Aorta (tissue), 5 donors: ENCODE data around the gene CADM3. TPM values are rescaled to one million over a fixed set of nuclear protein-coding genes. Genes with fewer than 3 reads are reported as not detected.
A peak's percentile ranks its signal among the peaks of the same experiment; 100 is the strongest.

Experiments used
- ATAC-seq: fragments of 200-7000 bp; cut with Tn5 transposase; one replicate; pipeline ENCODE4 v1.9.1; 2022; ENCODE audit warnings: moderate library complexity; ENCODE audit not compliant: low FRiP score
- DNase-seq, 2 donors: peaks; one replicate each; pipeline ENCODE4 v3.0.0-alpha.2; 2020
- H3K27ac ChIP-seq, 2 donors: one replicate each; pipeline ENCODE4 v1.5.1; 2013; ENCODE audit warnings: low read length in 2 of 2, mild to moderate bottlenecking in 2 of 2, moderate library complexity in 2 of 2, control low read depth in 1 of 2, inconsistent platforms in 1 of 2, low read depth in 1 of 2
- H3K27me3 ChIP-seq, 2 donors: one replicate each; pipeline ENCODE4 v1.6.1; 2013; ENCODE audit warnings: control low read depth in 1 of 2, low read length in 1 of 2, mild to moderate bottlenecking in 1 of 2, moderate library complexity in 1 of 2; ENCODE audit not compliant: insufficient read depth in 2 of 2, control insufficient read depth in 1 of 2
- H3K36me3 ChIP-seq, 2 donors: one replicate each; pipeline ENCODE4 v1.6.1; 2013; ENCODE audit warnings: control low read depth in 1 of 2, low read length in 1 of 2, mild to moderate bottlenecking in 1 of 2; ENCODE audit not compliant: insufficient read depth in 2 of 2, control insufficient read depth in 1 of 2
- H3K4me1 ChIP-seq, 2 donors: one replicate each; pipeline ENCODE4 v1.6.1; 2013; ENCODE audit warnings: low read length in 2 of 2, control low read depth in 1 of 2, mild to moderate bottlenecking in 1 of 2, moderate library complexity in 1 of 2; ENCODE audit not compliant: insufficient read depth in 2 of 2, control insufficient read depth in 1 of 2
- H3K4me3 ChIP-seq, 2 donors: one replicate each; pipeline ENCODE4 v1.5.1; 2013; ENCODE audit warnings: low read length in 2 of 2, control low read depth in 1 of 2, mild to moderate bottlenecking in 1 of 2
- H3K9me3 ChIP-seq: one replicate; pipeline ENCODE4 v1.6.1; 2013; ENCODE audit warnings: mild to moderate bottlenecking, low read length; ENCODE audit not compliant: control insufficient read depth
- WGBS, 2 donors: extraction: QIAGEN DNeasy Blood & Tissue Kit; methylation state at CpG; one replicate each; pipeline ENCODE4 v1.1.7; 2013; 5-methylcytosine and 5-hydroxymethylcytosine counted together
- intact Hi-C, 2 donors: fragments of 100-400 bp; cut with DNase I; formaldehyde crosslinking; loops; one replicate each; pipeline versions ENCODE4 v1.14.2 to v1.15.0; 2022
- polyA plus RNA-seq, 2 donors: library from polyadenylated mRNA; stranded (reverse); fragments of 200-250 nt; gene quantifications; one replicate each; pipeline ENCODE4 v1.2.3, GENCODE V29; 2013
- total RNA-seq, 2 donors: library from RNA; stranded (reverse); fragmentation: NEBNext Ultra II Directional; extraction: Animal tissue kit (Norgen Biotek cat#: 25700); gene quantifications; one replicate each; pipeline ENCODE4 v1.2.1, GENCODE V29; 2021
- donor health status: healthy with polysubstance abuse.
- donor health status: Bipolar disorder and iron deficiency.
- donor health status: DM: no; HTN: no; CAD: no.
- donor health status: DM: no; HTN: no; CAD: no.
- donor health status: DM: yes; HTN: yes; CAD: no.

Gene CADM3
- total and polyA plus RNA-seq, 4 donors: 0.75 to 41.2 (median 10.9) TPM; not detected in 1

DNA sequence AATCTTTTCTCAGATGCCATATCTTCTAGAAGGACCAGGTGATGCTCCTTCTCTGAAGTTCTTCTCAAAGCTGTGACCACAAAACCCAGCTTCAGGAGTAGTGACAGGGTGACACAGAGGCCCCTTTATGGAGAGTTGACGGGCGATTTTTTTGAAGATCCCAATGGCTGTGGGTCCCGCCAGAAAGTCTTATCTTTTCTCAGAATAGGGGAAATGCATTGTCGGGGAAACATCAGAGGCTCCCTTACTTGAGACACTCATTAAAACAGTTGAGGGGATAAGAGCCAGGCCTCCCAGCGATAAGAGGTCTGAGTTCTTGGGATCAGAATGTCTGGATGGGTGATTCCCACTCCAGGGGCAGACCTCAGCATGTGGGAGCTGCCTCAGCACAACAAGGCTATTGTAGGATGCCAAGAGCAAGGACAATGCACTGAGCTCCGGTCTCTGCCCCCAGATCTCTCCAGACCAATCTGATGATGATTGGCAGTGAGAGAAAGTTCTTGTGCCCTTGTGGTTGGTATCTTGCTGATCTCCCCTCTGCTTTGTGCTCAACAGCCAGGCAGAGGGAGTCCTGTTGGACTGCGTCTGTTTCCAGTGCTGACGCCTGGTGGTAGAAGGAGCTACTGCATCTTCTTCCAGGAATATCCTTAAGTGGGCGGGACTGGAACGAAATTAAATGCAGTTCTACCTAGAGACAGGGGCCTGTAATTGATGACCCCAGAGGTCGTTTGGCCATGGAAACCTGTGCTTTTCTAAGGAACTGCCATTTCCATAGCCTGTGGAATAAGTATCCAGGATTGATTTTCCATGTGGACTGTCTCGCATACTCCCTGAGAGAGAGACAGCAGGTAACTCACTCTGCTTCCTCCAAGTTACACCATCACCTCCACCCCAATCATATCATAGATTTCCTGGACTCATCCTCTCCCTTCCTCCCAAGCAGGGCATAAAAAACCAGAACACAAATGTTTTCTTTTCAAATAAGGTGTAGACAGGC lies 26.4 kb downstream of the CADM3 start:
- H3K4me3 ChIP-seq: no peak overlapping the region
- H3K4me1 ChIP-seq: no peaks in the 10 kb centered on the region
- no peaks in the 10 kb centered on the region for H3K36me3 ChIP-seq
- DNase-seq (peak in 1 of 2 donors; percentile 75), ATAC-seq (peak; percentile 73)
- H3K9me3 ChIP-seq: no peaks in the 10 kb centered on the region
- no peaks in the 10 kb centered on the region for H3K27me3 ChIP-seq
- 41 to 47% methylated on average over 12 of the region's 12 CpGs for WGBS, 2 donors
- no peak overlapping the region for H3K27ac ChIP-seq
- intact Hi-C loops: loop anchor here (2.0 to 5.0 kb wide), 2 partner anchors 36 to 37 kb away; no protein-coding TSS in a partner anchor

DNA sequence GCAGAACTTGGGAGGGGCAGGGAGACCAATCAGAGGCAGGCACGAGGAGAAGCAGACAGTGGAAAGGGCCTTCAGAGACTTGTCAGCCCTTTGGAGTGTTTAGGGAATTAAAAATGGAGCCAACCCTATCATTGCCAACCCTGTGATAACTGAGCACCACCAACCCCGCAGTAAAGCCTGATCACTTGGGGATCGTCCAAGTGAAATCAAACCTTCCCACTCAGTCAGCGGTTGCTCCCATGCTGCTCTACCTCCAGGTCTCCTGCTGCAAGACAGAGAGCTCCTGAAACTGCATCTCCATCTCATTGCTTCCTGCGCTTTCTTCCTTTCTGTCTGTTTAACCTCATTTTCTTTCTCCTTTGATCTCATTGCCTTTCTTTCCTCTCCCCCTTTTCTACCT lies 28.5 kb downstream of the CADM3 start:
- ATAC-seq (no peak), DNase-seq (no peak)
- H3K27me3 ChIP-seq: no peaks in the 10 kb centered on the region
- intact Hi-C loops: loop anchor here (2.0 to 5.0 kb wide), 2 partner anchors 38 to 39 kb away; no protein-coding TSS in a partner anchor
- no peaks in the 10 kb centered on the region for H3K9me3 ChIP-seq
- no peaks in the 10 kb centered on the region for H3K36me3 ChIP-seq
- 72 to 78% methylated on average over 5 of the region's 5 CpGs for WGBS, 2 donors
- H3K27ac ChIP-seq: no peak overlapping the region
- H3K4me1 ChIP-seq: no peaks in the 10 kb centered on the region
- H3K4me3 ChIP-seq: no peak overlapping the region

GRCh38 chr1:159200769-159201168 lies 29.4 kb downstream of the CADM3 start:
- H3K27ac ChIP-seq: no peak overlapping the region
- H3K9me3 ChIP-seq: no peaks in the 10 kb centered on the region
- no peak for DNase-seq
- H3K27me3 ChIP-seq: no peaks in the 10 kb centered on the region
- no peak overlapping the region for H3K4me3 ChIP-seq
- H3K4me1 ChIP-seq: no peaks in the 10 kb centered on the region
- ATAC-seq: no peak
- WGBS, 2 donors: 43 to 55% methylated on average over 15 to 18 of the region's 18 CpGs
- no peaks in the 10 kb centered on the region for H3K36me3 ChIP-seq
- intact Hi-C loops: no loop called here

DNA sequence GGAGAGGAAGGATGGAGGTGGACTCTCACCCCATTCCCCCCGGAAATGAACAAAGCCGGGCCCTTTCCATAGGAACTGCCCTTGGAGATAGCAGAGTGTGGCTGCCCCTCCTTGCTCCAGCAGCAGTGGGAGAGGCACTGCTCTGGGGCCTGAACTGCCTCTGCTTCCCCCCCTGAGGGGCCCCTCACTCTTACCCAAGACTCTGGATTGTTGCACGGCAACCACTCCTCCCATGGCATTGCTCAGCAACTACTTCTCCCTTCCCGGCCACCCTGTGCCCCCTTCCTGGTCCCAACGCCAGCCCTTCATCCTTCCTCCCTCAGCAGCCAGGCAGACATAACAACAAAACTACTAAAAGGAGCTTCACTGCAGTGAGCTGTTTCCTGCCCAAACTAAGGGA lies 30.2 kb downstream of the CADM3 start:
- no peak overlapping the region for H3K27ac ChIP-seq
- H3K4me3 ChIP-seq: no peak overlapping the region
- DNase-seq (no peak), ATAC-seq (no peak)
- intact Hi-C loops: no loop called here
- H3K27me3 ChIP-seq: no peaks in the 10 kb centered on the region
- no peaks in the 10 kb centered on the region for H3K9me3 ChIP-seq
- 34 to 42% methylated on average over 4 to 5 of the region's 5 CpGs for WGBS, 2 donors
- H3K36me3 ChIP-seq: no peaks in the 10 kb centered on the region
- H3K4me1 ChIP-seq: no peaks in the 10 kb centered on the region

DNA sequence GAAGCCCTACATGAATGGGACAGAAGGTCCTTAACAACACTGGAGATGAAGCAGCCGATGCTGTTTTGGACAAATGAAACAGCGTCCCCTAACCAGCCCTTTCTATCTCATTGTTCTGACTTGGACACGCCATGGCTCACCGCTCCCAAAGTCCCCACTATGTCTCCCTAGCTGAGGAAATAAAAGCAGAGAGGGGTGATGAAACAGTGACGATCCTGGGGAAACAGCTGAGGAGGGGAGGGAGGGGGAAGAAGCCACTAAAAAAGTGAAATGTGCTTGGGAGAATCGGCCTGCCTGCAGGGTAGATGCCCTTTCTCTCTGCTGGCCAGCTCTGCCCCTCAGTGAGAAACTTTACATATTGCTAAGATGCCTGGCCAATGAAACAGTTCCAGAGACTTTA lies 32.2 kb downstream of the CADM3 start:
- H3K27me3 ChIP-seq: no peaks in the 10 kb centered on the region
- ATAC-seq (no peak), DNase-seq (no peak)
- no peak overlapping the region for H3K4me3 ChIP-seq
- H3K27ac ChIP-seq: no peak overlapping the region
- no peaks in the 10 kb centered on the region for H3K4me1 ChIP-seq
- no peaks in the 10 kb centered on the region for H3K9me3 ChIP-seq
- intact Hi-C loops: no loop called here
- H3K36me3 ChIP-seq: no peaks in the 10 kb centered on the region
- WGBS, 2 donors: 65 to 67% methylated on average over 6 of the region's 6 CpGs

DNA sequence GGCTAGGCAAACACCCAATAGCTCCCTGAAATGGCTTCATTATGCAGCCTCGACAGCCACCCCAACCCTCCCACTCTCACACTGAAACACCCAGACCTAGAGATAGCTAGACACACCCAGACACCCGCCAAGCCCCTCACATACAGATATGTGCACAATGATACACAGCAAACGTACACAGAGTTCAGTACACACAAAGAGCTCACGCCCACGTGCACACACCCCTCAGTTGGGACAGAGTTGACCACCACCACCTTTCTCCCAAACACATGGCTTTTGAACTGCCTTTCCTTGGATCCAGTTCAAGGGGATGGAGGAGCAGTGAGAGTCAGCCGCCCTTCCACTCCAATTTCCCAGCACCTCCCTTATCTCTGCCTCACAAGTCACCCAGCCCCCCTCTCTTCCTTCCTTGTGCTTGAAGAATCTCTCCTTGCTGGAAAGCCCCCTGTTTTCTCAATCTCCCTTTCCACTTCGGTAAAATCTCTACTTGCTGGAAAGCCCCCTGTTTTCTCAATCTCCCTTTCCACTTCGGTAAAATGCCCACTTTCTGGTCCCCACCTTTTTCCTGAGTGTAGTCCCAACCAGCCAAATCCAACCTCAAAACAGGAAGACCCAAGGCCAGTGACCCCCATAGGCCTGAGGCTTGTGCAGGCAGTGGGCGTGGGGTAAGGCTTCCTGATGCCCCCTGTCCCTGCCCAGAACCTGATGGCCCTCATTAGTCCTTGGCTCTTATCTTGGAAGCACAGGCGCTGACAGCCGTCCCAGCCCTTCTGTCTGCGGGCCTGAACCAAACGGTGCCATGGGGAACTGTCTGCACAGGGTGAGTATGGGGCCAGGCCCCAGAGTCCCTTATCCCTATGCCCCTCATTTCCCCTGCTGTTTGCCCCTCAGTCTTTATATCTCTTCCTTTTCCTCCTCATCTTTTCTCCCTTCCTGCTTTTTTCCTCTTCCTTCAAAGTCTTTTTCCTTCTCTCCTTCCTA lies 33.0 kb downstream of the CADM3 start, which contains the start of gene ACKR1:
Gene ACKR1, plus strand, starts transcription at position 715 of the 981 bp plus-strand sequence. Its CDS starts 85 bp downstream, at position 800.
- intact Hi-C loops: no loop called here
- ATAC-seq: peak; percentile 32

DNA sequence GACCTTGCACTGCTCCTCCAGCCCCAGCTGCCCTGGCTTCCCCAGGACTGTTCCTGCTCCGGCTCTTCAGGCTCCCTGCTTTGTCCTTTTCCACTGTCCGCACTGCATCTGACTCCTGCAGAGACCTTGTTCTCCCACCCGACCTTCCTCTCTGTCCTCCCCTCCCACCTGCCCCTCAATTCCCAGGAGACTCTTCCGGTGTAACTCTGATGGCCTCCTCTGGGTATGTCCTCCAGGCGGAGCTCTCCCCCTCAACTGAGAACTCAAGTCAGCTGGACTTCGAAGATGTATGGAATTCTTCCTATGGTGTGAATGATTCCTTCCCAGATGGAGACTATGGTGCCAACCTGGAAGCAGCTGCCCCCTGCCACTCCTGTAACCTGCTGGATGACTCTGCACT lies 33.8 kb downstream of the CADM3 start:
- no peak overlapping the region for H3K27ac ChIP-seq
- no peak overlapping the region for H3K4me3 ChIP-seq
- intact Hi-C loops: no loop called here
- ATAC-seq: no peak
- H3K9me3 ChIP-seq: no peaks in the 10 kb centered on the region
- H3K27me3 ChIP-seq: no peaks in the 10 kb centered on the region
- 41 to 49% methylated on average over 6 of the region's 6 CpGs for WGBS, 2 donors
- H3K4me1 ChIP-seq: no peaks in the 10 kb centered on the region
- DNase-seq: no peak
- no peaks in the 10 kb centered on the region for H3K36me3 ChIP-seq

More for the DNA sequence above, 33.0 kb downstream of the CADM3 start, which contains the start of gene ACKR1:
- Histone ChIP-seq H3K9me3 (no peaks in the 10 kb centered on the region), H3K27ac (no peak within 1 kb of the TSS), H3K4me1 (no peaks in the 10 kb centered on the region), H3K36me3 (no peaks in the 10 kb centered on the region), H3K27me3 (no peaks in the 10 kb centered on the region), H3K4me3 (no peak within 1 kb of the TSS)
- no peak for DNase-seq
- 62 to 64% methylated on average over 13 of the region's 13 CpGs for WGBS, 2 donors

GRCh38 chr1:159206110-159206509 lies 34.7 kb downstream of the CADM3 start:
- ATAC-seq: no peak
- Histone ChIP-seq H3K9me3 (no peaks in the 10 kb centered on the region), H3K27ac (no peak overlapping the region), H3K36me3 (no peaks in the 10 kb centered on the region), H3K27me3 (no peaks in the 10 kb centered on the region), H3K4me3 (no peak overlapping the region), H3K4me1 (no peaks in the 10 kb centered on the region)
- intact Hi-C loops: no loop called here
- no peak for DNase-seq
- WGBS, 2 donors: 80 to 82% methylated on average over 4 of the region's 4 CpGs
